Amniotic stem cell (primary cell): ENCODE results near the gene RNF148.

Experiments used
- DNase-seq: peaks from one replicate; lab custom pipeline; 2025; lab: John Stamatoyannopoulos, UW

Gene RNF148

GRCh38 chr7:122702872-122703510 lies at the start of gene RNF148:
RNF148 (minus strand) TSS chr7:122702922; CDS start chr7:122702750, 172 bp downstream.
- no peak for DNase-seq

GRCh38 chr7:122750389-122750788 lies 47.7 kb upstream of the RNF148 start:
- DNase-seq: no peak

GRCh38 chr7:122748195-122748594 lies 45.5 kb upstream of the RNF148 start:
- no peak for DNase-seq

GRCh38 chr7:122746948-122747347 lies 44.2 kb upstream of the RNF148 start:
- no peak for DNase-seq

DNA sequence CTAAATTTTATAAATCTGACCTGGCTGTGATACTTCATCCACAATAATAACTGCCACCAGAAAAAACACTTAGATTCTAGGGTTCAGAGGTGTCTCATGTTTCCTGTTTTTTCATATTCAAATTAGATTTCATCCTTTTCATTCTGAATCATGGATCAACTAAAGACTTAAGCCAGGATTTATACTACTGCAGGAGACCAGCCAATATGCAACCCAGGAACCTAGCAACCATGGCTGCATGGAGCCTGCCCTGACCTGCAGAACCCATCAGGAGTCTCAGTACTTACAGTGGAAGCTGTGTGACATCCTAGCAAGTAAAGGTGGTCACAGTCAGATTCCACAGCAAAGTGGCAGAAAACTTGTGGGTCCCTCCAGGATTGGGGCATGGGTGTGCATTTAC lies 40.5 kb upstream of the RNF148 start:
- DNase-seq: no peak

DNA sequence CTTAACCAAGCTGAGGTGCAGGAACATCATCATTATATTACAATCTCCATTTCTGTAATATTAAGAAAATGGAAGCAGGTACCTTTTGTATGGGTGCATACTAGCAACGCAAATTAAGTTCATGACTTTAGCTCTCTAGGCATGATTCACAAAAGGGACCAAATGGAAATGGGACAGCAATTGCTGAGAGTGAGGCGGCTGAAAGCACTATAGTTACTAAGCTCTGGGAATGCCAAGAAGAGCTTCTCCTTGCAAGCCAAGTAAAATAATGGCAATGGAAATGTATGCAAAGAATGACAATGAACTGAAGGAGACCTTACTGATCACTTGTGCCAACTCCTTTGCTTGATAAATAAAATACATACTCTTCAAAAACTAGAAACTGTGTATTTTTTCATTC lies 36.2 kb upstream of the RNF148 start:
- no peak for DNase-seq

DNA sequence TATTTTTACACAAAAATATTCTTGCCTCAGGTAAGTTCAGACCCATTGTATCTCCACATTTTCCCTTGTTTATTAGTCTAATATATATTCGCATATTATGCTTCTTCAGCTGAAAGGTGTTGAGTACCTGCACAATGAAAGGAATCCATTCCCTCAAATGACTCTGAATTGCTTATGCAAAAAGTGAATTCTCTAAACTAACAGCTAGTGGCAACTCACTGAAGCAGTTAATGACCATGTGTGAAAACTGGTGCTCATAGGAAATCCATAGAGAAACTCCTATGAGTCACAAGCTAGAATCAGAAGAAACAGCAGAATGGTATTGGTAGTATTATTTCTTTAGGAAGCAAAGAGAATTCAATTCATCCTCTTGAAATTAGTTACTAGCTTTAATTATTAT lies 33.5 kb upstream of the RNF148 start:
- no peak for DNase-seq

DNA sequence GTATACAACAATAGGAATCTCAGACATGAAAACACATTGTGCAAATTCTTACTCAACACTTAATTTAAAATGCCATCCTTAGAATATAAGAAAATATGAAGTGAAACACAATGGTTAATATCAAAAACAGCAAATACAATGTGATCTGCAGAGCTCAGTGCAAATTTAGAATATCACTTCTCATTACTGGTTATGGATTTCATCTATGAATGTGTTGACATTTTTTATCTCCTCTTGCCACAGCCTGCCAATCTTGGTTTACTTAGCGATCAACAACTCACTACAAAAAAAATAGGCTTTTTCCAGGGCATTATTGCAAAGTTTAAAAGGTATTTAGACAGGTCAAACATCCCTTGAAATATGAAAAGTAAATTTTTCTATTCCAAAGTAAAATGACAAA lies 25.0 kb upstream of the RNF148 start:
- DNase-seq: no peak

GRCh38 chr7:122727354-122727753 lies 24.6 kb upstream of the RNF148 start:
- DNase-seq: no peak

GRCh38 chr7:122726881-122727280 lies 24.2 kb upstream of the RNF148 start:
- no peak for DNase-seq

GRCh38 chr7:122724366-122724765 lies 21.6 kb upstream of the RNF148 start:
- DNase-seq: no peak

- no peak for DNase-seq
These were observed 16.4 kb upstream of the RNF148 start for GRCh38 chr7:122719010-122719578.

DNA sequence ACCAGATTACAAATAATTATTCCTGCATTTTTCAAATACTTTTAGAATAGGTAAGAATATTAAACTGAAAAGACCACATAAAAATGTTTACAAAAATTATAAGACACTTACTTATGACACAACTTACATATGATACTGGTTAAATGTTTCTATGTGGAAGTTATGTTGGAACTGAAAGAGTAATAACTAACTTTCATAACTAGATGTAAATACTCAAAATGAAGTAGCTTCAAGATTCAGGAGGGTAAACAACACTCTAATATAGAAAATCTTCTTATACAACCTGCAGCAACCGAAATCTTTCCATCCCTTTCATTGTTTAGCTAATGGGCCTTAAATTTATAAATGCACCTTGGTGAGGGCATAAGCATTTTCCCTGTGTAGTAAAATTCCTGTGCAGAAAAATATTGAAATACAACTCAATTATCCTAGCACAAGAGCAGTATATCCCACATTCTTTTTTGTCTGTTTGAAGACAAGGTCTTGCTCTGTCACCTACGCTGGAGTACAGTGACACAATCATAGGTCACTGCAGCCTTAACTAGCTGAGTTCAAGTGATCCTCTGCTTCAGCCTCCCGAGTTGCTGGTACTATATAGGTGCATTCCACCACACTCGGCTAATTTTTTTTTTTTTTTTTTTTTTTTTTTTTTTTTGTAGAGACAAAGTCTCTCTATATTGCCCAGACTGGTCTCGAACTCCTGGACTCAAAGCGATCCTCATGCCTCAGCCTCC lies 14.8 kb upstream of the RNF148 start:
- DNase-seq: no peak

DNA sequence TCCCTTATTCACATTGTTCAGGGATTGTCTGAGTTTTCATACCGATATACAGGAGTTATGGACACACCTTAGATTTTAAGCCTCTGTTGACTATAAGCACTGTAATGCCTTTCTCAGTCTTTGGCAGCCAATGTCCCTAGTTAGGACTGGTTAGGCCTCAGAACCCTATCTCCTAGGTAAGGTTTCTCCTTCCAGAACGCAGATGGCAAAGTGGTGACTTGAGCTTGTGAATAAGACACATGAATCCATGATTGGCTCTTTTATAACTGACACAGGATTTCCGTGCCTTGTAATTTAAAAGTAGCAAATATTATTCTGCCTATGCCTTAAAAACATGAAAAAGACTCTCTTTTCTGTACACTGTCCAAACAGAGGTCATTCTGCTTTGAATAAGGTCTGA lies 12.5 kb upstream of the RNF148 start:
- DNase-seq: no peak

GRCh38 chr7:122710916-122711315 lies 8.2 kb upstream of the RNF148 start:
- no peak for DNase-seq

DNA sequence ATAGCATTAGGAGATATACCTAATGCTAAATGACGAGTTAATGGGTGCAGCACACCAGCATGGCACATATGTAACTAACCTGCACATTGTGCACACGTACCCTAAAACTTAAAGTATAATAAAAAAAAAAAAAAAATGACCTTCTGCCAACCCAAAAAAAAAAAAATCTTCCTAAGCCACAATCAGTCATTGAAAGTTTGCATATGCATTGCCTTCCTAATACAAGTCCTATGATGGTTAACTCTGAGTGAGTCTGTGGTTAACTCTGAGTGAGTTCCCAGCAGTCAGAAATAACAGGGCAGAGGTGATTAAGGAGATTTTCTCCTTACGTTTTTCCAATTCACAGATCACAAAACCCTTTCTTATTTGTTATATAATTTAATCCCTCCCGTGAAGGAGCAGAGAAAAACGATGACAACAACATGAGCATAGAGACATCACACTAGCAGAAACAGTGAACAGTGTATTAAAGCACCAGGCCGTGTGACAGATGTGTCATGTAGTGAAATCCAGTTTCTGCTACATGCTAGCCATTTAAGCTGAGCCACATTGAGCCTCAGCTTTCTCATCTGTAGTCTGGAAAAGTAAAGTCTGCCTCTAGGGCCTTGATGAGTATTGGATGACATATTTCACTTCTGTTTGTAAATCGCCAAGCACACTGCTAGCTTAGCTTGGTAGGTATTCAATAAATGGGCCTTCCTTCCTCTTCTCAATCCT lies 7.4 kb upstream of the RNF148 start:
- no peak for DNase-seq

DNA sequence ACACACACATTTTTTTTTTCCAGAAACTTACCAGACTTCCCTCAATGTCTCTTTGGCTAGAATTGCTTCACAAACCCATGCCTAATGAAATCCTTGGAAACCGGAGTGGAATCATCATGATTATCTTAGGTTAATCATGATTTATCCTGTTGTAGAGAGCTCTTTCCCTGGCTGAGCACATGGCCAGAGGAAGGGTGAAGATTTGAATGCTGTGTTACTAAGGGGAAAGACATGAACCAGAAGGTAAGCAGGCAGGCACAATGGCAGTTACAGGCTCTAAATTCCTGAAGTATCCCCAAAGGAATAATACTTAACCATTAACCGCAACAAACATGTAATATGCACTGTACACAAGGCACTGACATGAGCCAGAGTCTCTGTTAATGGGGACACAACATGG lies 4.1 kb upstream of the RNF148 start:
- DNase-seq: no peak

- no peak for DNase-seq
These were observed 3.7 kb downstream of the RNF148 start, which contains the start of gene RNF133 for GRCh38 chr7:122699017-122699416. RNF133 (minus strand) TSS chr7:122699117; CDS start chr7:122698918, 199 bp downstream.

DNA sequence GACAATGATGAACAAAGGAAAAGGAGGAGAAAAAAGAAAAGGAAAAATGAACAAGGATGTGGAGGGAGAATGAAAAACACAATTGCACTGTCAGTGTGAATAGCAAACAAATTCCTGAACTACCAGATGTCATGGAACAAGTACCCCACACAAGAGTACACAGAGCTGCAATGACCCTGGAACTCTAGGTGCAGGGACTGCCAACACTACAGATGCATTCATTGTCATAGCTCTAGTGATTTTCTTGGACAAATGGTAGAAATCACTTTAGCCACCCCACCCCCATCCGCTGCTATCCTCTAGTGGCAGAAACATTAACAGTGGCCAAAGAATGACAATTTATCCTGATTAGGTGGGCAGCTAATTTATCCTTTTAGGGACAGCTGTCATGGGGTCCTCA lies 6.9 kb downstream of the RNF148 start:
- DNase-seq: no peak

DNA sequence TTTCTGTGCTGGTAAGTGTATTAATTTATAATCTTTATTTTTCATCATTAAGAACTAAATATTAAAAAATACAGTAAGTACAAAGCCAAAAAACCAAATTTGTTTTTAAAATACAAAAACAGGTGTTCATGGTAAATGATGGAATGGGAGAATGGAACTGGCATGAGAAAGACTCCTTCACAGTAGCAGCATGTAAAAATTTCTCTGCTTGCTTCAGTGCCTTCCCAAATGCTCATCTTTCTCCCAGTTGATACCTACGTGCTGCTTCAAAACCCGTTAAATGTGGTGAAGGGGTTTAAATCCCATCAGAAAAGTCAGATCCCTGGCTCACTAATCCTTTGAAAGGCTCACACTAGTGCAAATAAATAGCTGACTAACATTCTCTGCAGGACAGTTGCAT lies 8.0 kb downstream of the RNF148 start:
- no peak for DNase-seq

DNA sequence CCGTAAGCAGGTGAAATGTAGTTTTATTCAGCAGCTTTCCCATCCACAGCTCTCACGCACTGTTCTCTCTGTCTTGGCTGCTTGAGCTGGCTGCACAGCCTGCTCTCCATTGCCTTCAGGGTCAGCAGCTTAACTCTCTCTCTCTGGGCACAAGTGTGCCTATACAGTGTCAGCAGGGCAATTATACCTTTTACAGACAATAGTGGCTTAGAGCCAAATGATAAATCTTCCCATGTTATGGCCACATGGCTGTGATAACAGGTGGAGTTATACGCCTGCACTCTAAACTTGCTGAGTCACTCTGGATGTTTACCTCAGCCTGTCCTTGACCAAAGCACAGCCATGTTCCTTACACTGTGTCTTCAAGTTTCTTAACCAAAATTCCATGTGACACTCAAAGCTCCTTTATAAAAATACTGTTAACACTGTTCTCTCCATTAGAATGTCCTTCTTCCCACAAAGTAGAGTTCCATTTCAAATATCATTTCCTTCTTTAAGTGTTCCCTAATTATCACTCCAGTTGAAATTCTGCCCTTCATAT lies 9.9 kb downstream of the RNF148 start:
- DNase-seq: no peak

DNA sequence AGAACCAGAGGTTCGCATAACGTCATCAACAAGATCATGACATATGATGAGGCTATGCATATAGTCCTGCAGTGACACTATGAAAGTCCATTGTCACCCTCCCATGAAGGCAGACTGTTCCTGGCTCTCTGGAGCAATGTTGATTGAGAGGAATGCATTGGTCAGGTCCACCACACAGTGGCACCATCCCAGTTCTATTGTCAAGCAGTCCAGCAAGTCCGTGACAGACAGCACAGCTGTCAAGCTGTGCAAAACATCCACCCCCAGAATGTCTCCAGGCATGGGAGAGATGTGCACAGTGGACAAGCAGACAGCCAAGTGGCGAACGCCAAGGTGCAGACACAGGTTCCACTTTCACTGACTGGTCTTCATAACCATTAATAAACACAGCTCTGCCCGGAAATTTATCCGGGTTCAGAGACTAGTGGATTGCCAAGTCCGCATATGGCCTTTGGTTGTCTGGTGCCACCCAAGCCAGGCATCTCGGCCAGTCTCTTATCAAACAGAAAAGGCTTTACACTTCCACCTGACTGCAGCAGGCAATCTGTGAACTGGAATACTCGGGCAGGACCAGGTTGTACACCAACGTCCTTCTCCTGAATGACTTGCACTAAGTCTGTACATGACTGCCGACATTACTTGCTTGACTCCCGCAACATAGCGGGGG lies 11.0 kb downstream of the RNF148 start:
- DNase-seq: no peak
